Astrocyte (in vitro differentiated cells and primary cell): ENCODE results near the gene TMC1.

ENCODE experiments used
- EZH2 ChIP-seq: IDR thresholded peaks from 2 replicates; pipeline ENCODE4 v1.6.1; 2012; ENCODE audit warnings: mild to moderate bottlenecking, low read length, inconsistent platforms; ENCODE audit not compliant: insufficient read depth
- TF ChIP-seq, protein P1 (sequence below): IDR thresholded peaks from 2 replicates; pipeline ENCODE4 v1.5.1; 2011; ENCODE audit warnings: low read depth, mild to moderate bottlenecking, inconsistent platforms, low read length, moderate library complexity; ENCODE audit not compliant: insufficient read depth

DNA sequence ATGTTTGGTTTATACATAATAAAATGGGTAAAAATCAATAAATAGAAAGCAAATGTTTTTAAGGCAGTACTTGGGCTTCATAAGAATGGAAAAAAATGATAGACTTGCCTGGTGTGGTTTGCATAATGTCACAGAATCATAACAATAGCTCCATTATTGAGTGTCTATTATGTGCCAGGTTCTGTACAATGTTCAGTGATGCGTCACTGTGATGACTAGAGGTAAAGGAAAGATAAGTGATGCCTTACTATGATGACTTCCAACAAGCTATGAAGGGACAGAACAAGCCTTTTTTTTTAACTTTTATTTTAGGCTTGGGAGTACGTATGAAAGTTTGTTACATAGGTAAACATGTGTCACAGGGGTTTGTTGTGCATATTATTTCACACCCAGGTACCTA, 128.8 kb downstream of the TMC1 start:
- TF ChIP-seq, protein P1, sequence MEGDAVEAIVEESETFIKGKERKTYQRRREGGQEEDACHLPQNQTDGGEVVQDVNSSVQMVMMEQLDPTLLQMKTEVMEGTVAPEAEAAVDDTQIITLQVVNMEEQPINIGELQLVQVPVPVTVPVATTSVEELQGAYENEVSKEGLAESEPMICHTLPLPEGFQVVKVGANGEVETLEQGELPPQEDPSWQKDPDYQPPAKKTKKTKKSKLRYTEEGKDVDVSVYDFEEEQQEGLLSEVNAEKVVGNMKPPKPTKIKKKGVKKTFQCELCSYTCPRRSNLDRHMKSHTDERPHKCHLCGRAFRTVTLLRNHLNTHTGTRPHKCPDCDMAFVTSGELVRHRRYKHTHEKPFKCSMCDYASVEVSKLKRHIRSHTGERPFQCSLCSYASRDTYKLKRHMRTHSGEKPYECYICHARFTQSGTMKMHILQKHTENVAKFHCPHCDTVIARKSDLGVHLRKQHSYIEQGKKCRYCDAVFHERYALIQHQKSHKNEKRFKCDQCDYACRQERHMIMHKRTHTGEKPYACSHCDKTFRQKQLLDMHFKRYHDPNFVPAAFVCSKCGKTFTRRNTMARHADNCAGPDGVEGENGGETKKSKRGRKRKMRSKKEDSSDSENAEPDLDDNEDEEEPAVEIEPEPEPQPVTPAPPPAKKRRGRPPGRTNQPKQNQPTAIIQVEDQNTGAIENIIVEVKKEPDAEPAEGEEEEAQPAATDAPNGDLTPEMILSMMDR: no peak
- TF ChIP-seq EZH2: no peak
